H9 (cell line): ENCODE measurements around the gene GIMAP4. TPM values are rescaled to one million over a fixed set of nuclear protein-coding genes. Genes with fewer than 3 reads are reported as not detected.

Experiments
- DNase-seq: peaks from one replicate; pipeline ENCODE4 v3.0.0-alpha.2; 2017
- H2AFZ ChIP-seq: one replicate; pipeline ENCODE4 v1.6.1; 2013; ENCODE audit warnings: mild to moderate bottlenecking, low read length, control low read depth, moderate library complexity
- H2AK5ac ChIP-seq: 2 replicates; pipeline ENCODE4 v1.6.1; 2013; ENCODE audit warnings: low read length, control low read depth, mixed read lengths; ENCODE audit not compliant: insufficient read length
- H2BK120ac ChIP-seq: one replicate; pipeline ENCODE4 v1.6.1; 2013; ENCODE audit warnings: low read depth, mild to moderate bottlenecking, low read length, control low read depth, inconsistent platforms; ENCODE audit not compliant: poor library complexity, severe bottlenecking
- H2BK12ac ChIP-seq: 2 replicates; pipeline ENCODE4 v1.6.1; 2013; ENCODE audit warnings: low read length, control low read depth, mixed read lengths, low read depth; ENCODE audit not compliant: insufficient read length
- H2BK15ac ChIP-seq: 2 replicates; pipeline ENCODE4 v1.6.1; 2013; ENCODE audit warnings: low read depth, low read length, control low read depth
- H2BK20ac ChIP-seq: one replicate; pipeline ENCODE4 v1.6.1; 2013; ENCODE audit warnings: low read depth, mild to moderate bottlenecking, low read length, control low read depth, inconsistent platforms; ENCODE audit not compliant: poor library complexity, severe bottlenecking
- H2BK5ac ChIP-seq: 2 replicates; pipeline ENCODE4 v1.6.1; 2013; ENCODE audit warnings: low read length, control low read depth, mixed read lengths; ENCODE audit not compliant: insufficient read length
- H3K14ac ChIP-seq: 2 replicates; pipeline ENCODE4 v1.6.1; 2013; ENCODE audit warnings: low read length, control low read depth; ENCODE audit not compliant: insufficient read depth
- H3K18ac ChIP-seq: 2 replicates; pipeline ENCODE4 v1.6.1; 2013; ENCODE audit warnings: low read depth, mild to moderate bottlenecking, mixed read lengths, low read length, control low read depth; ENCODE audit not compliant: insufficient read length
- H3K23ac ChIP-seq: 2 replicates; pipeline ENCODE4 v1.6.1; 2013; ENCODE audit warnings: low read length, control low read depth, mixed read lengths, low read depth; ENCODE audit not compliant: insufficient read length
- H3K23me2 ChIP-seq: 2 replicates; pipeline ENCODE4 v1.6.1; 2013; ENCODE audit warnings: low read depth, mild to moderate bottlenecking, mixed read lengths, low read length, control low read depth; ENCODE audit not compliant: insufficient read length, poor library complexity, severe bottlenecking
- H3K27ac ChIP-seq: 2 replicates; pipeline ENCODE4 v1.5.1; 2013; ENCODE audit warnings: low read length, control low read depth, mixed read lengths, low read depth; ENCODE audit not compliant: insufficient read length
- H3K27me3 ChIP-seq: 2 replicates; pipeline ENCODE4 v1.6.1; 2013; ENCODE audit warnings: low read length, control low read depth, inconsistent platforms; ENCODE audit not compliant: insufficient read depth
- H3K4ac ChIP-seq: 2 replicates; pipeline ENCODE4 v1.6.1; 2013; ENCODE audit warnings: low read depth, mild to moderate bottlenecking, control low read depth, inconsistent platforms, low read length, moderate library complexity
- H3K4me1 ChIP-seq: 2 replicates; pipeline ENCODE4 v1.6.1; 2013; ENCODE audit warnings: low read length, control low read depth, inconsistent platforms; ENCODE audit not compliant: insufficient read depth
- H3K4me2 ChIP-seq: 2 replicates; pipeline ENCODE4 v1.6.1; 2013; ENCODE audit warnings: low read length, control low read depth, mixed read lengths; ENCODE audit not compliant: insufficient read length, insufficient read depth
- H3K56ac ChIP-seq: 2 replicates; pipeline ENCODE4 v1.6.1; 2013; ENCODE audit warnings: low read depth, mild to moderate bottlenecking, mixed read lengths, low read length, control low read depth; ENCODE audit not compliant: insufficient read length
- H3K79me1 ChIP-seq: 2 replicates; pipeline ENCODE4 v1.6.1; 2013; ENCODE audit warnings: low read depth, mild to moderate bottlenecking, moderate library complexity, low read length, control low read depth, inconsistent platforms; ENCODE audit not compliant: insufficient read depth, poor library complexity, severe bottlenecking
- H3K79me2 ChIP-seq: 2 replicates; pipeline ENCODE4 v1.6.1; 2013; ENCODE audit warnings: low read length, control low read depth, inconsistent platforms; ENCODE audit not compliant: insufficient read depth
- H3K9ac ChIP-seq: 2 replicates; pipeline ENCODE4 v1.6.1; 2013; ENCODE audit warnings: low read length, control low read depth, mixed read lengths; ENCODE audit not compliant: insufficient read length; ENCODE audit errors: extremely low read depth
- H3K9me3 ChIP-seq: one replicate; pipeline ENCODE4 v1.6.1; 2013; ENCODE audit warnings: low read depth, low read length, inconsistent platforms; ENCODE audit not compliant: control insufficient read depth
- H3T11ph ChIP-seq: one replicate; pipeline ENCODE4 v1.6.1; 2013; ENCODE audit warnings: mild to moderate bottlenecking, low read length, control low read depth, inconsistent platforms
- H4K20me1 ChIP-seq: one replicate; pipeline ENCODE4 v1.6.1; 2013; ENCODE audit not compliant: control insufficient read depth, insufficient read length, insufficient read depth
- H4K5ac ChIP-seq: 2 replicates; pipeline ENCODE4 v1.6.1; 2013; ENCODE audit warnings: low read depth, mild to moderate bottlenecking, mixed read lengths, low read length, control low read depth; ENCODE audit not compliant: insufficient read length
- H4K8ac ChIP-seq: replicated peaks from 2 replicates; pipeline ENCODE4 v1.6.1; 2013; ENCODE audit warnings: low read length, control low read depth, mixed read lengths, low read depth; ENCODE audit not compliant: insufficient read length
- H4K91ac ChIP-seq: 2 replicates; pipeline ENCODE4 v1.6.1; 2013; ENCODE audit warnings: low read depth, mild to moderate bottlenecking, moderate library complexity, mixed read lengths, low read length, control low read depth; ENCODE audit not compliant: insufficient read length
- H3K27ac Mint-ChIP-seq, 3 experiments: 2 replicates in 2 of 3; 3 replicates in 1 of 3; pipeline ENCODE4 v1.8.0; 2020 to 2021; ENCODE audit warnings: mixed read lengths in 3 of 3, mild to moderate bottlenecking in 1 of 3, moderate library complexity in 1 of 3
- H3K27me3 Mint-ChIP-seq: 2 replicates; pipeline ENCODE4 v1.8.0; 2021; ENCODE audit warnings: low read depth, mild to moderate bottlenecking, moderate library complexity, mixed read lengths
- H3K36me3 Mint-ChIP-seq, 3 experiments: 2 replicates in 2 of 3; 3 replicates in 1 of 3; pipeline ENCODE4 v1.8.0; 2020 to 2021; ENCODE audit warnings: low read depth in 3 of 3, mixed read lengths in 3 of 3; ENCODE audit not compliant: insufficient read depth in 1 of 3
- H3K4me1 Mint-ChIP-seq, 2 experiments: 2 replicates each; pipeline ENCODE4 v1.8.0; 2020; ENCODE audit warnings: mixed read lengths in 2 of 2
- H3K4me3 Mint-ChIP-seq, 2 experiments: 2 replicates in 1 of 2; 3 replicates in 1 of 2; pipeline ENCODE4 v1.8.0; 2020 to 2021; ENCODE audit warnings: mild to moderate bottlenecking in 2 of 2, mixed read lengths in 2 of 2, moderate library complexity in 1 of 2
- H3K9me3 Mint-ChIP-seq, 2 experiments: 2 replicates in 1 of 2; 3 replicates in 1 of 2; pipeline ENCODE4 v1.8.0; 2020; ENCODE audit warnings: mild to moderate bottlenecking in 2 of 2, mixed read lengths in 2 of 2, moderate library complexity in 1 of 2
- WGBS: extraction: QIAGEN DNeasy Blood & Tissue Kit; methylation state at CpG from one replicate; pipeline ENCODE4 v1.1.7; 2013; ENCODE audit warnings: missing lambda C conversion rate, low lambda C conversion rate, mixed read lengths; ENCODE audit not compliant: insufficient read length; ENCODE audit errors: extremely low coverage; 5-methylcytosine and 5-hydroxymethylcytosine counted together
- total RNA-seq: library from RNA; stranded (reverse); gene quantifications from 2 replicates; pipeline ENCODE4 v1.2.1, GENCODE V29; 2021
- TF ChIP-seq, protein P1 (sequence below): fragments of 200-600 bp; sonication (generic); conservative IDR thresholded peaks from 3 replicates; pipeline ENCODE4 v1.8.0; 2021; ENCODE audit warnings: antibody characterized with exemption, mild to moderate bottlenecking

GIMAP4 gene
- total RNA-seq, 1 experiment from 2014 or later: not detected

DNA sequence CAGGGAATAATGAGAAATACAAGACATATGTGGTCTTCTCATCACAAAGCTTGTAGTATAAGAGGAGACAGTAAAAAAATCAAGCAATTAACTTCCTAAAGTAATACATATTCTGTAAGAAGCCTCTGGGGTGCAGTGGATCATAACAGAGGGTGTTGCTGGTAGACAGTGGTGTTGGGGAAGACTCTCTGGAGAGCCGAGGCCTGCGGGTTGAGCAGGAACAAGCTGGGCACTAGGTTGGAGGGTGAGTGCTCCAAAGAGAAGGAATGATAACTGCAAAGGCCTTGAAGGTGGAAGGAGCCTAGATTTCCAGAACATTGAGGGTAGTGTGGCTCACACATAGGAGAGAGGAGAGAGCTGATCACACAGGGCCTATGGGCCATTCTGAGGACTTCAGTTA lies 1.5 kb downstream of the GIMAP4 start:
- Histone ChIP-seq H3K27ac (no peak overlapping the region), H3K14ac (no peak overlapping the region), H3K27me3 (no peaks in the 10 kb centered on the region), H3K23ac (no peak overlapping the region), H3K79me2 (no peaks in the 10 kb centered on the region), H2BK20ac (no peak overlapping the region), H3T11ph (no peak overlapping the region), H3K4ac (no peak overlapping the region), H3K18ac (no peak overlapping the region), H3K23me2 (no peaks in the 10 kb centered on the region), H4K8ac (no peak overlapping the region), H4K5ac (no peak overlapping the region), H2BK120ac (no peak overlapping the region), H3K4me2 (no peak overlapping the region), H3K56ac (no peak overlapping the region), H2BK12ac (no peak overlapping the region), H3K9me3 (no peaks in the 10 kb centered on the region), H4K91ac (no peak overlapping the region), H3K4me1 (peaks cover 7% of the 10 kb centered on the region; the same call in 1 of the 2 replicates), H2BK5ac (no peak overlapping the region), H2AFZ (no peak overlapping the region), H3K9ac (no peak overlapping the region), H2BK15ac (no peak overlapping the region), H2AK5ac (no peak overlapping the region), H3K79me1 (no peaks in the 10 kb centered on the region), H4K20me1 (no peaks in the 10 kb centered on the region)
- WGBS: no CpG with 5 or more reads among the region's 2 CpGs
- H3K9me3 Mint-ChIP-seq: no peaks in the 10 kb centered on the region; a peak in 1 of 5 replicates
- H3K4me1 Mint-ChIP-seq: peaks cover 34 to 38% of the 10 kb centered on the region in 2 experiments
- TF ChIP-seq, protein P1, sequence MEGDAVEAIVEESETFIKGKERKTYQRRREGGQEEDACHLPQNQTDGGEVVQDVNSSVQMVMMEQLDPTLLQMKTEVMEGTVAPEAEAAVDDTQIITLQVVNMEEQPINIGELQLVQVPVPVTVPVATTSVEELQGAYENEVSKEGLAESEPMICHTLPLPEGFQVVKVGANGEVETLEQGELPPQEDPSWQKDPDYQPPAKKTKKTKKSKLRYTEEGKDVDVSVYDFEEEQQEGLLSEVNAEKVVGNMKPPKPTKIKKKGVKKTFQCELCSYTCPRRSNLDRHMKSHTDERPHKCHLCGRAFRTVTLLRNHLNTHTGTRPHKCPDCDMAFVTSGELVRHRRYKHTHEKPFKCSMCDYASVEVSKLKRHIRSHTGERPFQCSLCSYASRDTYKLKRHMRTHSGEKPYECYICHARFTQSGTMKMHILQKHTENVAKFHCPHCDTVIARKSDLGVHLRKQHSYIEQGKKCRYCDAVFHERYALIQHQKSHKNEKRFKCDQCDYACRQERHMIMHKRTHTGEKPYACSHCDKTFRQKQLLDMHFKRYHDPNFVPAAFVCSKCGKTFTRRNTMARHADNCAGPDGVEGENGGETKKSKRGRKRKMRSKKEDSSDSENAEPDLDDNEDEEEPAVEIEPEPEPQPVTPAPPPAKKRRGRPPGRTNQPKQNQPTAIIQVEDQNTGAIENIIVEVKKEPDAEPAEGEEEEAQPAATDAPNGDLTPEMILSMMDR: no peak
- H3K36me3 Mint-ChIP-seq: no peaks in the 10 kb centered on the region
- no peak overlapping the region for H3K4me3 Mint-ChIP-seq
- H3K27ac Mint-ChIP-seq: no peak overlapping the region
- H3K27me3 Mint-ChIP-seq: peaks cover 34% of the 10 kb centered on the region
- DNase-seq: no peak
